Stimulated activated CD8-positive, alpha-beta memory T cell treated with anti-CD3 and anti-CD28 coated beads, Interleukin-2, amount 100 ng/mL, for 1 hour (primary cell): Measurements from ENCODE around the gene CLCN6.

Source experiments
- DNase-seq, 2 donors: peaks; one replicate each; pipeline ENCODE4 v3.0.0-alpha.2; 2020; ENCODE audit warnings: low read depth in 2 of 2

Gene CLCN6

GRCh38 chr1:11831945-11832725, 26.1 kb downstream of the CLCN6 start:
- DNase-seq = no peak

- DNase-seq = no peak
These were observed 27.5 kb downstream of the CLCN6 start for GRCh38 chr1:11833497-11833896.

GRCh38 chr1:11833900-11834299, 27.9 kb downstream of the CLCN6 start:
- no peak for DNase-seq

GRCh38 chr1:11835441-11836225, 29.6 kb downstream of the CLCN6 start:
- DNase-seq = no peak

GRCh38 chr1:11836955-11837766, 31.2 kb downstream of the CLCN6 start:
- DNase-seq = no peak

- DNase-seq = no peak
These were observed 31.9 kb downstream of the CLCN6 start for GRCh38 chr1:11837767-11838348.

GRCh38 chr1:11838349-11839272, 32.6 kb downstream of the CLCN6 start:
- peak; percentile 52 to 54 for DNase-seq

- no peak for DNase-seq
These were observed 34.0 kb downstream of the CLCN6 start for GRCh38 chr1:11839727-11840705.

- no peak for DNase-seq
These were observed 35.5 kb downstream of the CLCN6 start for GRCh38 chr1:11841245-11842153.

GRCh38 chr1:11842154-11843041, 36.4 kb downstream of the CLCN6 start:
- no peak for DNase-seq

GRCh38 chr1:11845641-11846335, 39.8 kb downstream of the CLCN6 start:
- no peak for DNase-seq

- DNase-seq = no peak
These were observed 41.8 kb downstream of the CLCN6 start, which contains the start of gene NPPA for GRCh38 chr1:11847667-11848372. NPPA (minus strand) TSS chr1:11847783; CDS start chr1:11847684, 99 bp downstream.

GRCh38 chr1:11848373-11848700, 42.3 kb downstream of the CLCN6 start:
- DNase-seq = no peak

- DNase-seq = no peak
These were observed 44.2 kb downstream of the CLCN6 start for GRCh38 chr1:11850156-11850555.

- no peak for DNase-seq
These were observed 45.2 kb downstream of the CLCN6 start for GRCh38 chr1:11851180-11851579.

GRCh38 chr1:11854519-11854918, 48.5 kb downstream of the CLCN6 start:
- no peak for DNase-seq
